ENCODE data around the gene E2F6. TPM values are rescaled to one million over a fixed set of nuclear protein-coding genes. Genes with fewer than 3 reads are reported as not detected.

Gene E2F6
- total and polyA plus RNA-seq, 2 of the 8 experiments (the other 6 are each of a cell fraction or from before 2014, with no cell fraction given): 8.3 to 14.9 TPM

DNA sequence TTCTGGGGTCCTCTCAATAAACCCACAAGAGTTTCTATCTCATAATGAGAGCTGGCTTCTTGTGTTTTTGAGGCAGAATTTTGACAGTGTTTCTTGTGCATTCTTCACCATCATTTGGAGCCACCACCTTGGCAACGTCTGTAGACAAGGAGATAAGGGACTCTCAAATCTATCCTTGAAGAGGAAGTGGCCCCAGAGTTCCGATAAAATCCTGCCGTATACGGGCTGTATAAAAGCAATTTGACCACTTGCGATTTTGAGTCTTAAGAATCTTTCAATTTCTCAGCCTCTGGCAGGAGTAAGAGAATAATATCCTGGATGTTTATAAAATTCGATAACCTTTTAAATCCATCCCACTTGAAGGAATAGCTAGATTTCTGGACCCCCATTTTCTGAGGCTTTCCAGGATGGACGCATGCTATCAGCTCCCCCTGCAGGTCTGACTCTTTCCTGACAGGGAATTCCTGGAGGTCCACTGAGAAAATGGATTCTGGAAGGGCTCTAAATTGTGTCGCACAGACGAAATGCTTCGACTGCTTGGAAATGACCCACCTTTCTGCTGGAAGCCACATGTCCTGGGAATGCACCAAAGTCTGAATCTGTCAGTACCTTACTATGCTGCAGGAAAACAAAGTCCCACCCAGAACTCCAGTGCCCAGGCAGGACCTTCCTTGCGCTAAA, 54.1 kb downstream of the E2F6 start:
- no peak overlapping the region for H4K91ac ChIP-seq (replicated peaks; ENCODE audit: insufficient read length, low read length)
- H3K4me2 ChIP-seq (ENCODE audit: insufficient read depth in 1 of 2, low read depth in 2 of 2, low read length in 2 of 2): no peak overlapping the region
- no peak overlapping the region for H2BK120ac ChIP-seq (replicated peaks; ENCODE audit: low read depth, low read length)
- no peak overlapping the region for H3K14ac ChIP-seq (ENCODE audit: insufficient read length)
- H3K4me1 ChIP-seq (replicated peaks in 1 of 4; ENCODE audit: control insufficient read depth in 3 of 4, insufficient read depth in 4 of 4, low read length in 3 of 4): no peaks in the 10 kb centered on the region
- H2BK20ac ChIP-seq (ENCODE audit: low read length): no peak overlapping the region
- H4K8ac ChIP-seq (ENCODE audit: extremely low read depth, insufficient read depth, low read length): no peak overlapping the region
- no peaks in the 10 kb centered on the region for H4K20me1 ChIP-seq (replicated peaks in 1 of 2; ENCODE audit: control insufficient read depth in 1 of 2, insufficient read depth in 2 of 2, low read length in 2 of 2)
- no peak overlapping the region for H3K4ac ChIP-seq (replicated peaks; ENCODE audit: insufficient read length, low read depth, low read length)
- FAIRE-seq: peak; percentile 81
- H4K5ac ChIP-seq (ENCODE audit: insufficient read length, low read depth, low read length): no peak overlapping the region
- POLR2A ChIA-PET (ENCODE audit: partially characterized antibody): no interaction called here
- H3K23ac ChIP-seq (ENCODE audit: insufficient read length): no peak overlapping the region
- H3K27ac ChIP-seq (ENCODE audit: low read depth, low read length): no peak overlapping the region
- WGBS, 2 experiments (ENCODE audit: extremely low coverage in 1 of 2, insufficient coverage in 1 of 2, insufficient read length in 1 of 2, insufficient replicate concordance in 2 of 2, low coverage in 1 of 2, low lambda C conversion rate in 2 of 2, missing lambda C conversion rate in 1 of 2): 70% methylated on average over 11 of the region's 11 CpGs; no CpG with 5 or more reads in 1 of the 2 experiments
- H2BK15ac ChIP-seq (ENCODE audit: low read length): no peak overlapping the region
- no peaks in the 10 kb centered on the region for H3K23me2 ChIP-seq (ENCODE audit: low read depth, low read length)
- no peaks in the 10 kb centered on the region for H3K79me2 ChIP-seq (ENCODE audit: control insufficient read depth in 1 of 2, insufficient read depth in 2 of 2, low read length in 2 of 2)
- H3K27me3 ChIP-seq (replicated peaks in 1 of 4; ENCODE audit: control insufficient read depth in 3 of 4, extremely low read depth in 1 of 4, insufficient read depth in 3 of 4, low read length in 3 of 4): no peaks in the 10 kb centered on the region
- CTCF ChIA-PET (ENCODE audit: partially characterized antibody): interaction anchor here (0.5 to 3.6 kb wide), 42 partner anchors 9 to 630 kb away, joined by 3 to 54 read pairs (median 4); a partner anchor contains a TSS
- peaks cover 2 to 4% of the 10 kb centered on the region in 2 experiments for H3K9me3 ChIP-seq (ENCODE audit: insufficient read depth in 2 of 2, low read depth in 1 of 2, low read length in 1 of 2)
- H3K4me3 ChIP-seq (ENCODE audit: extremely low read depth in 1 of 4, insufficient read depth in 2 of 4, low read depth in 3 of 4, low read length in 4 of 4): no peak overlapping the region
- no peak overlapping the region for H3K56ac ChIP-seq (replicated peaks; ENCODE audit: insufficient read length, low read depth, low read length)
- no peak overlapping the region for H2BK12ac ChIP-seq (ENCODE audit: low read depth, low read length)
- H2AK5ac ChIP-seq (ENCODE audit: low read depth, low read length): no peak overlapping the region
- peak in 1 of 2 experiments; percentile 65 for DNase-seq (ENCODE audit: low read depth in 1 of 2, low spot score in 2 of 2)
- no peak overlapping the region for H3K9ac ChIP-seq (replicated peaks in 1 of 4; ENCODE audit: extremely low read depth in 1 of 4, low read depth in 3 of 4, low read length in 3 of 4)
- peak overlapping the region; percentile 57; the same call in 1 of the 2 replicates for H2AFZ ChIP-seq (ENCODE audit: low read length)
- H3K18ac ChIP-seq (ENCODE audit: extremely low read depth, low read length): no peak overlapping the region
- no peaks in the 10 kb centered on the region for H3K79me1 ChIP-seq (ENCODE audit: low read depth, low read length)
- no peak overlapping the region for H2BK5ac ChIP-seq (ENCODE audit: low read depth, low read length)
- H3K36me3 ChIP-seq (ENCODE audit: control insufficient read depth in 2 of 4, insufficient read depth in 4 of 4, low read length in 3 of 4): no peaks in the 10 kb centered on the region
- TF ChIP-seq SIX5 (IDR thresholded peaks at IDR 0.05; ENCODE audit: low read depth, low read length): no peak
- peak; percentile 67; the same call in 1 of the 2 replicates for TF ChIP-seq TEAD4 (IDR thresholded peaks at IDR 0.05; ENCODE audit: low read depth, low read length)
- TF ChIP-seq RAD21 (IDR thresholded peaks at IDR 0.05 in 1 of 2, conservative IDR thresholded peaks at IDR 0.05 in 1 of 2; ENCODE audit: low read depth in 2 of 2, low read length in 2 of 2): peak; percentile 91 to 93
- TF ChIP-seq YY1 (IDR thresholded peaks at IDR 0.05; ENCODE audit: low read depth, low read length): peak; percentile 82
- 0 out of 2 replicates have a peak, but pooled peaks have one; percentile 11 for TF ChIP-seq EGR1 (IDR thresholded peaks at IDR 0.05; ENCODE audit: borderline replicate concordance, low read depth, low read length)
- no peak for TF ChIP-seq POLR2AphosphoS5 (IDR thresholded peaks at IDR 0.05; ENCODE audit: low read depth, low read length)
- TF ChIP-seq KDM1A (IDR thresholded peaks at IDR 0.05; ENCODE audit: borderline replicate concordance, low read length): no peak
- no peak for TF ChIP-seq JUND (IDR thresholded peaks at IDR 0.05; ENCODE audit: low read length)
- TF ChIP-seq CTCF (IDR thresholded peaks at IDR 0.05; ENCODE audit: control extremely low read depth in 1 of 3, insufficient read depth in 1 of 3, low read depth in 1 of 3, low read length in 3 of 3): peak; percentile 65 to 84 (median 80)
- no peak for TF ChIP-seq ASH2L (IDR thresholded peaks at IDR 0.05; ENCODE audit: low read length)
- no peak for TF ChIP-seq NRF1 (IDR thresholded peaks at IDR 0.05; ENCODE audit: low read depth, low read length)

Data from H1 (cell line).